Left cardiac atrium (tissue), 4 donors: ENCODE data around the gene SEMA4A. TPM values are rescaled to one million over a fixed set of nuclear protein-coding genes. Genes with fewer than 3 reads are reported as not detected.
"Not testable (repeated sequence)": the region's sequence is repeated elsewhere in the genome, so short reads cannot be mapped to it uniquely, and the experiment has no call there.

ENCODE experiments used
- ATAC-seq, 2 donors: fragments of 200-7000 bp; cut with Tn5 transposase; one replicate each; pipeline ENCODE4 v1.9.1; 2020; ENCODE audit warnings: mild to moderate bottlenecking in 2 of 2, moderate library complexity in 2 of 2
- DNase-seq: peaks from one replicate; pipeline ENCODE4 v3.0.0-alpha.2; 2020
- intact Hi-C, 2 donors: fragments of 100-400 bp; cut with DNase I; formaldehyde crosslinking; loops; one replicate each; pipeline versions ENCODE4 v1.14.1 to v1.15.1; 2022 to 2023
- total RNA-seq, 2 donors: library from RNA; stranded (reverse); fragmentation: NEBNext Ultra II Directional; extraction: Animal tissue kit (Norgen Biotek cat#: 25700); gene quantifications; one replicate each; pipeline ENCODE4 v1.2.1, GENCODE V29; 2021
- donor health status: DM: no; HTN: yes; CAD: no.
- donor health status: DM: no; HTN: yes; CAD: no; lungs with severe emphysema.
- donor health status: DM: yes; HTN: yes; CAD: no.
- donor health status: Dilated cardiomyopathy.

SEMA4A gene
- total RNA-seq, 2 donors from 2014 or later, result 2.7 to 3.8 TPM

DNA sequence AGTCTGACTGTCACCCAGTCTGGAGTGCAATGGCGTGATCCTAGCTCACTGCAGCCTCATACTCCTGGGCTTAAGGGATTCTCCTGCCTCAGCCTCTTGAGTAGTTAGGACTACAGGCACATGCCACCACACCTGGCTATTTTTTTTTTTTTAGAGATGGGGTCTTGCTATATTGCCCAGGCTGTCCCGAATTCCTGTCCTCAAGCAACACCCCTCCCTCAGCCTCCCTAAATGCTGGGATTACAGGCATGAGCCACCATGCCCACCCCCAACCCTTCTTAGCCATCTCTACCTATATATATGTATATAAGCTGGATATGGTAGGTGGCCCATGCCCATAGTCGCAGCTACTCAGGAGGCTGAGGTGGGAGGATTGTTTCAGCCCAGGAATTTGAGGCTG lies 27.1 kb downstream of the SEMA4A start:
- DNase-seq, result no peak
- intact Hi-C loops, result no loop called here

GRCh38 chr1:156181391-156181924 lies 28.1 kb downstream of the SEMA4A start:
- DNase-seq, intact Hi-C loops, ATAC-seq: not testable (repeated sequence)

More for the DNA sequence above, 27.1 kb downstream of the SEMA4A start:
- no peak for ATAC-seq

GRCh38 chr1:156182010-156182779 lies 28.8 kb downstream of the SEMA4A start:
- intact Hi-C loops, DNase-seq, ATAC-seq: not testable (repeated sequence)

DNA sequence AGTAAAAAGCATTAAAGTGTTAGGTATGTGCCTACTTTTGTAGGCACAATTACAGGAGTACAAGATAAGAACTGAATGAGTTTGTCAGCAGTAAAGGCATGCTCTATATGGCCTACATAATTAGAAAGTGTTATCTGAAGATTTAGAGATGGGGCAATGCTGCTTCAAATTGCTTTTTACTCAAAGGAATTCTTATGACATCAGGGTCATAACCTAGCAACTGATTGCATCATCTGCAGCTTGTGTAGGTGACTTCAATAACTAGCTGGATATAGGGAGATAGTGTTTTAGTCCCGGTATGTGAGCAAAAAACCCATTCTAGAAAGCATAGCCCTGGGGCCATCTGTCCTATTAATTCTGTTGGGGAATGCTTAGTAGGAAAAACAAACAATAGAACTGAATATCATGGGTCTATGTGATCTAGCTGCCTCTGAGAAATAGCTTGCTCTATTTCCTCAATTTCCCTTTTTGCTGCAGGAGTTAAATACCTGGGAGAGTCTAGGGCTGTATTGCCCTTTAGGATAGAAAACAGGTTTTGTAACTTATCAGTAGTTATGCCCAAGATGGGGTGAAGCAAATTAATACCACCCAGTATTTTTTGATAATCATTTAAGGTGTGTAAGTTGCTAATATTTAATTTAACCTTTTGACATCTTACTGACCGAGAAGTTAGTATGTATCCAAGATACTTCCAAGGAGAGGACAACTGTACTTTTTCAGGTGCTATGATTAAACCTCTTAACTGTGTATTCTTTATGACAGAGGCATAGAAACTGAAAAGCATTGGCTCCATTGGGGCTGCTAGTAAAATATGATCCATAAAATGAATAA lies 33.2 kb downstream of the SEMA4A start:
- ATAC-seq, DNase-seq, intact Hi-C loops: not testable (repeated sequence)

- ATAC-seq, intact Hi-C loops, DNase-seq: not testable (repeated sequence)
Observed at GRCh38 chr1:156190265-156190664, 36.9 kb downstream of the SEMA4A start.

- ATAC-seq (no peak), DNase-seq (no peak)
- intact Hi-C loops, result no loop called here
Observed at GRCh38 chr1:156191292-156191964, 38.0 kb downstream of the SEMA4A start.

GRCh38 chr1:156193208-156193487 lies 39.8 kb downstream of the SEMA4A start:
- intact Hi-C loops, result no loop called here
- no peak for DNase-seq

GRCh38 chr1:156193488-156194299 lies 40.3 kb downstream of the SEMA4A start, which contains the start of gene SLC25A44:
Gene SLC25A44 (plus strand): TSS chr1:156194104. CDS start chr1:156199848, 5,744 bp downstream.
- DNase-seq (peak; percentile 95), ATAC-seq (peak; percentile 100)
- intact Hi-C loops, result no loop called here

More at GRCh38 chr1:156193208-156193487, 39.8 kb downstream of the SEMA4A start:
- ATAC-seq, result no peak

- ATAC-seq, result peak in 1 of 2 donors; percentile 4
- no peak for DNase-seq
- intact Hi-C loops, result no loop called here
Observed at GRCh38 chr1:156194300-156194652, 40.9 kb downstream of the SEMA4A start.

DNA sequence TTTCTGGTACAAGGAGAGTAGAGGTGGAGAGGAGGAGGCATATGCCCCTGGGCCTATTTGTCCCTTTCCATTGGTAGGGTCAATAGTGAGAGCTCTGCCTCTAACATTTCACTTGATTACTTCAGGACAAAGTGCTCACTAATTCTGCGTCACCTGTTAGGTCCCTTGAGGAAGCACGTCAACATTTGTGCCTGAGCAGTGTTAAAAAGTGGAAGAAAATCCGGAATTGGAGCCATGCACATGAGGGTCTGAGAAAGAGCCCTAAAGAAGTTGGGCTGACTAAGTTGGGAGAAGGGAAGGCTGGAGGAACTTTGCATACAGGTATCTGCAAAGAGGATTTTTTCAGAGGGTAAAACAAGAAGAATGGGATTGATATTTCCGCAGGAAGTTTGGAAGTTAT lies 42.5 kb downstream of the SEMA4A start:
- intact Hi-C loops, result no loop called here
- no peak for ATAC-seq
- DNase-seq, result no peak

GRCh38 chr1:156196445-156196844 lies 43.1 kb downstream of the SEMA4A start:
- intact Hi-C loops, result no loop called here
- no peak for DNase-seq
- no peak for ATAC-seq

- ATAC-seq, result no peak
- intact Hi-C loops, result no loop called here
- no peak for DNase-seq
Observed at GRCh38 chr1:156198831-156199349, 45.5 kb downstream of the SEMA4A start.

- no peak for ATAC-seq
- intact Hi-C loops, result no loop called here
- DNase-seq, result no peak
Observed at GRCh38 chr1:156200044-156200443, 46.7 kb downstream of the SEMA4A start.

DNA sequence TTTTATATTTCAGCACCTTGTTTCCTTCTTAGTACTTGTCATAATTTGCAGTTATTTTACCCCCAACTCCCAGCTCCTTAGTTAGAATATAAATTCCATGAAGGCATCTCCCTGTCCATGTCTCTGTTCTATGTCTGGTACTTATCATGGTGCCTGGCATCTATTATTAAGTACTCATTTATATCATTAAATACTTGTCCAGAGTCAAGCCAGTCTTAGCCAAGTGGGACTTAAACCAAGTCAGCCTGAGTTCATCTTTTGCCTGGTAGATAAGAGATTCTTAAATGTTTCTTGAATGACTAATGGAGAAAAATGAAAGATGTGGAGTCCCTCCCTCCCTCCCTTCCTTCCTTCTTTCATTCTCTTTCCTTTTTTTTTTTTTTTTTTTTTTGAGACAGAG lies 49.9 kb downstream of the SEMA4A start:
- intact Hi-C loops, result no loop called here

DNA sequence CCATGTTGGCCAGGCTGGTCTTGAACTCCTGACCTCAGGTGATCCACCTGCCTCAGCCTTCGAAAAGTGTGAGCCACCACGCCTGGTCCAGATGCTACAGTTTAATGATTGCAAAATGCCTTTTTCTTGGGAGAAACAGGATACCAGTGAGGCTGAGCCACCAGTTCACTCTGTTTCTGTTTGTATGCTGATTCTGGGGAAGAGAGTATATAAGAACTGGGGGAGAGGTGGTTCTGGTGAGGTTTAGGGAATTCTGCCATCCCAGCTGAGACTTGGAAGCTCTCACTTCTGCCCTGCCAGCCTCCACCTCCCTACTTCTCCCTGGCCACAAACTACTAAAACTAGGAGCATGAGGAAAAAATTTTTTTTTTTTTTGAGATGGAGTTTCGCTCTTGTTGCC lies 51.3 kb downstream of the SEMA4A start:
- no peak for DNase-seq
- intact Hi-C loops, result no loop called here
- ATAC-seq, result peak in 1 of 2 donors; percentile 41

More for the DNA sequence above, 49.9 kb downstream of the SEMA4A start:
- DNase-seq (no peak), ATAC-seq (peak; percentile 55 to 86)

GRCh38 chr1:156211243-156211642 lies 57.9 kb downstream of the SEMA4A start:
- intact Hi-C loops, result loop anchor here in 1 of 2 donors (5.0 kb wide), 1 partner anchor 49 kb away; no protein-coding TSS in a partner anchor
- no peak for ATAC-seq
- no peak for DNase-seq

DNA sequence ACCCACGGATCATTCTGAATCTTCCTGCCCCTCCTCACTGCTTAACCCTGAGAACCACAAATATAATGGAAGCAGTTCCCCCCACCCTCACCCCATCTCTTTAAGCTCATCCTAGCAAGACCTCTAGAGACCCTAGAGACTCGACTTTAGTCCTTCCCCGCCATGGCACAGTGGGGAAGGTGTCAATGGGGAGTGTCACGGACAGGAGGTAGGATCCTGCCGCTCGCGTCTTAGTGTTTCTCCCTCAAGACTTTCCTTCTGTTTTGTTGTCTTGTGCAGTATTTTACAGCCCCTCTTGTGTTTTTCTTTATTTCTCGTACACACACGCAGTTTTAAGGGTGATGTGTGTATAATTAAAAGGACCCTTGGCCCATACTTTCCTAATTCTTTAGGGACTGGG lies 58.7 kb downstream of the SEMA4A start:
- no peak for ATAC-seq
- DNase-seq, result no peak
- intact Hi-C loops, result loop anchor here in 1 of 2 donors (5.0 kb wide), 1 partner anchor 50 kb away; no protein-coding TSS in a partner anchor
